ENCODE measurements around the gene CHSY3.

Gene CHSY3

GRCh38 chr5:130018641-130019040 lies 114.4 kb downstream of the CHSY3 start:
- no peak for DNase-seq (ENCODE audit: low read depth)
- H3K4me3 ChIP-seq (ENCODE audit: low read length), result no peak overlapping the region
- TF ChIP-seq CTCF (conservative IDR thresholded peaks at IDR 0.05; ENCODE audit: low read depth, low read length), result no peak

GRCh38 chr5:130021000-130021399 lies 116.7 kb downstream of the CHSY3 start:
- no peak for TF ChIP-seq CTCF (conservative IDR thresholded peaks at IDR 0.05; ENCODE audit: low read depth, low read length)
- H3K4me3 ChIP-seq (ENCODE audit: low read length), result no peak overlapping the region
- DNase-seq (ENCODE audit: low read depth), result no peak

GRCh38 chr5:130021876-130022275 lies 117.6 kb downstream of the CHSY3 start:
- no peak overlapping the region for H3K4me3 ChIP-seq (ENCODE audit: low read length)
- DNase-seq (ENCODE audit: low read depth), result no peak
- no peak for TF ChIP-seq CTCF (conservative IDR thresholded peaks at IDR 0.05; ENCODE audit: low read depth, low read length)

- no peak for TF ChIP-seq CTCF (conservative IDR thresholded peaks at IDR 0.05; ENCODE audit: low read depth, low read length)
- H3K4me3 ChIP-seq (ENCODE audit: low read length), result no peak overlapping the region
Observed at GRCh38 chr5:130023604-130024003, 119.3 kb downstream of the CHSY3 start.

GRCh38 chr5:130024006-130024405 lies 119.7 kb downstream of the CHSY3 start:
- DNase-seq (ENCODE audit: low read depth), result no peak
- no peak overlapping the region for H3K4me3 ChIP-seq (ENCODE audit: low read length)
- no peak for TF ChIP-seq CTCF (conservative IDR thresholded peaks at IDR 0.05; ENCODE audit: low read depth, low read length)

More at GRCh38 chr5:130023604-130024003, 119.3 kb downstream of the CHSY3 start:
- DNase-seq (ENCODE audit: low read depth), result no peak

GRCh38 chr5:130025511-130025910 lies 121.2 kb downstream of the CHSY3 start:
- H3K4me3 ChIP-seq (ENCODE audit: low read length), result no peak overlapping the region
- no peak for DNase-seq (ENCODE audit: low read depth)
- TF ChIP-seq CTCF (conservative IDR thresholded peaks at IDR 0.05; ENCODE audit: low read depth, low read length), result no peak

- no peak for TF ChIP-seq CTCF (conservative IDR thresholded peaks at IDR 0.05; ENCODE audit: low read depth, low read length)
- DNase-seq (ENCODE audit: low read depth), result no peak
- no peak overlapping the region for H3K4me3 ChIP-seq (ENCODE audit: low read length)
Observed at GRCh38 chr5:130032807-130033206, 128.5 kb downstream of the CHSY3 start.
